WTC11 (cell line): ENCODE results near the gene SMIM38. TPM values are rescaled to one million over a fixed set of nuclear protein-coding genes. Genes with fewer than 3 reads are reported as not detected.

Experiments used
- ATAC-seq: fragments of 200-7000 bp; cut with Tn5 transposase; 2 replicates; pipeline ENCODE4 v1.10.0; 2021; ENCODE audit warnings: mild to moderate bottlenecking, moderate library complexity
- CTCF ChIA-PET: fragments of 300-600 bp; sonication (Branson Sonifier 250); formaldehyde crosslinking; loops from one replicate; lab custom pipeline; 2021; ENCODE audit warnings: antibody characterized with exemption; lab: Charles Lee
- POLR2A ChIA-PET: fragments of 350-600 bp; sonication (Branson Sonifier 250); formaldehyde crosslinking; loops from one replicate; lab custom pipeline; 2021; ENCODE audit warnings: antibody characterized with exemption; lab: Charles Lee
- DNase-seq: peaks from one replicate; pipeline ENCODE4 v3.0.0; 2021; ENCODE audit warnings: low spot score
- H3K27ac Mint-ChIP-seq: 2 replicates; pipeline ENCODE4 v1.8.0; 2021; ENCODE audit warnings: mixed read lengths
- H3K27me3 Mint-ChIP-seq: 2 replicates; pipeline ENCODE4 v1.8.0; 2021; ENCODE audit warnings: low read depth, mild to moderate bottlenecking, moderate library complexity, mixed read lengths
- H3K36me3 Mint-ChIP-seq: 2 replicates; pipeline ENCODE4 v1.8.0; 2021; ENCODE audit warnings: mixed read lengths
- H3K4me1 Mint-ChIP-seq: 2 replicates; pipeline ENCODE4 v1.8.0; 2022; ENCODE audit warnings: mixed read lengths
- H3K4me3 Mint-ChIP-seq: 2 replicates; pipeline ENCODE4 v1.8.0; 2021; ENCODE audit warnings: mild to moderate bottlenecking, moderate library complexity, mixed read lengths
- H3K9me3 Mint-ChIP-seq: 2 replicates; pipeline ENCODE4 v1.8.0; 2021; ENCODE audit warnings: mixed read lengths
- AR ChIP-seq: fragments of 250-450 bp; sonication (Bioruptor Pico); IDR thresholded peaks from 2 replicates; pipeline ENCODE4 v1.9.0; 2021; ENCODE audit warnings: mild to moderate bottlenecking
- CBFB ChIP-seq: sonication (generic); formaldehyde crosslinking; IDR thresholded peaks from 2 replicates; pipeline ENCODE4 v1.8.1; 2022; ENCODE audit warnings: mild to moderate bottlenecking, low read depth, missing genetic modification reagents
- E2F5 ChIP-seq: sonication (generic); formaldehyde crosslinking; IDR thresholded peaks from 2 replicates; pipeline ENCODE4 v1.8.1; 2022; ENCODE audit warnings: mild to moderate bottlenecking, moderate library complexity, missing genetic modification reagents
- ELF4 ChIP-seq: sonication (generic); formaldehyde crosslinking; IDR thresholded peaks from 2 replicates; pipeline ENCODE4 v1.8.1; 2022; ENCODE audit warnings: low read depth, mild to moderate bottlenecking, moderate library complexity, missing genetic modification reagents
- ERG ChIP-seq: fragments of 250-450 bp; sonication (Bioruptor Pico); IDR thresholded peaks from 2 replicates; pipeline ENCODE4 v1.8.0; 2021; ENCODE audit warnings: mild to moderate bottlenecking
- ESRRA ChIP-seq: sonication (generic); formaldehyde crosslinking; IDR thresholded peaks from 2 replicates; pipeline ENCODE4 v1.8.1; 2022; ENCODE audit warnings: mild to moderate bottlenecking, missing genetic modification reagents, borderline replicate concordance
- ETV6 ChIP-seq: sonication (generic); formaldehyde crosslinking; IDR thresholded peaks from 2 replicates; pipeline ENCODE4 v1.8.1; 2022; ENCODE audit warnings: mild to moderate bottlenecking, missing genetic modification reagents
- FOXK1 ChIP-seq: sonication (generic); formaldehyde crosslinking; IDR thresholded peaks from 2 replicates; pipeline ENCODE4 v1.8.0; 2022; ENCODE audit warnings: mild to moderate bottlenecking, moderate library complexity, missing genetic modification reagents
- GTF2I ChIP-seq: fragments of 250-450 bp; sonication (Bioruptor Pico); conservative IDR thresholded peaks from 2 replicates; pipeline ENCODE4 v1.4.0; 2021; ENCODE audit warnings: mild to moderate bottlenecking
- HMGA2 ChIP-seq: fragments of 250-450 bp; sonication (Bioruptor Pico); IDR thresholded peaks from 2 replicates; pipeline ENCODE4 v1.4.0; 2021; ENCODE audit warnings: mild to moderate bottlenecking, moderate library complexity
- HMGXB4 ChIP-seq: sonication (generic); formaldehyde crosslinking; IDR thresholded peaks from 2 replicates; pipeline ENCODE4 v1.8.1; 2023; ENCODE audit warnings: mild to moderate bottlenecking, moderate library complexity, missing genetic modification reagents
- KAT7 ChIP-seq: sonication (generic); formaldehyde crosslinking; IDR thresholded peaks from 2 replicates; pipeline ENCODE4 v1.8.1; 2023; ENCODE audit warnings: missing genetic modification reagents, mild to moderate bottlenecking, borderline replicate concordance
- MAX ChIP-seq: sonication (generic); formaldehyde crosslinking; IDR thresholded peaks from 2 replicates; pipeline ENCODE4 v1.8.0; 2022; ENCODE audit warnings: mild to moderate bottlenecking, missing genetic modification reagents
- NFATC4 ChIP-seq: fragments of 250-450 bp; sonication (Bioruptor Pico); IDR thresholded peaks from 2 replicates; pipeline ENCODE4 v1.9.0; 2021; ENCODE audit warnings: mild to moderate bottlenecking
- NR1H2 ChIP-seq: sonication (generic); formaldehyde crosslinking; IDR thresholded peaks from 2 replicates; pipeline ENCODE4 v1.9.0; 2021; ENCODE audit warnings: mild to moderate bottlenecking, moderate library complexity, missing genetic modification reagents
- NR2C2 ChIP-seq: sonication (generic); formaldehyde crosslinking; IDR thresholded peaks from 2 replicates; pipeline ENCODE4 v1.8.0; 2022; ENCODE audit warnings: mild to moderate bottlenecking, missing genetic modification reagents
- PRRX2 ChIP-seq: fragments of 250-450 bp; sonication (Bioruptor Pico); IDR thresholded peaks from 2 replicates; pipeline ENCODE4 v1.8.0; 2021; ENCODE audit warnings: mild to moderate bottlenecking
- RELA ChIP-seq: sonication (generic); formaldehyde crosslinking; IDR thresholded peaks from 2 replicates; pipeline ENCODE4 v1.8.1; 2022; ENCODE audit warnings: missing genetic modification reagents, mild to moderate bottlenecking, borderline replicate concordance
- SOX15 ChIP-seq: fragments of 250-450 bp; sonication (Bioruptor Pico); IDR thresholded peaks from 2 replicates; pipeline ENCODE4 v1.9.0; 2021; ENCODE audit warnings: mild to moderate bottlenecking
- TEAD1 ChIP-seq: sonication (generic); formaldehyde crosslinking; IDR thresholded peaks from 2 replicates; pipeline ENCODE4 v1.8.0; 2022; ENCODE audit warnings: mild to moderate bottlenecking, missing genetic modification reagents
- TEAD4 ChIP-seq: sonication (generic); formaldehyde crosslinking; IDR thresholded peaks from 2 replicates; pipeline ENCODE4 v1.8.0; 2022; ENCODE audit warnings: mild to moderate bottlenecking, missing genetic modification reagents
- USF1 ChIP-seq: sonication (generic); formaldehyde crosslinking; IDR thresholded peaks from 2 replicates; pipeline ENCODE4 v1.8.0; 2022; ENCODE audit warnings: mild to moderate bottlenecking, missing genetic modification reagents
- ZMAT4 ChIP-seq: fragments of 250-450 bp; sonication (Bioruptor Pico); IDR thresholded peaks from 2 replicates; pipeline ENCODE4 v1.9.0; 2021; ENCODE audit warnings: mild to moderate bottlenecking
- ZNF121 ChIP-seq: sonication (generic); formaldehyde crosslinking; IDR thresholded peaks from 2 replicates; pipeline ENCODE4 v1.8.0; 2023; ENCODE audit warnings: missing genetic modification reagents
- ZNF219 ChIP-seq: sonication (generic); formaldehyde crosslinking; IDR thresholded peaks from 2 replicates; pipeline ENCODE4 v1.8.0; 2023; ENCODE audit warnings: missing genetic modification reagents, mild to moderate bottlenecking, borderline replicate concordance
- ZNF263 ChIP-seq: sonication (generic); formaldehyde crosslinking; IDR thresholded peaks from 2 replicates; pipeline ENCODE4 v1.8.1; 2022; ENCODE audit warnings: low read depth, mild to moderate bottlenecking, moderate library complexity, missing genetic modification reagents
- ZNF317 ChIP-seq: sonication (generic); formaldehyde crosslinking; IDR thresholded peaks from 2 replicates; pipeline ENCODE4 v1.8.1; 2023; ENCODE audit warnings: low read depth, mild to moderate bottlenecking, moderate library complexity, missing genetic modification reagents, borderline replicate concordance
- ZNF396 ChIP-seq: fragments of 250-450 bp; sonication (Bioruptor Pico); IDR thresholded peaks from 2 replicates; pipeline ENCODE4 v1.8.0; 2021; ENCODE audit warnings: mild to moderate bottlenecking, moderate library complexity, borderline replicate concordance
- ZNF416 ChIP-seq: fragments of 250-450 bp; sonication (Bioruptor Pico); IDR thresholded peaks from 2 replicates; pipeline ENCODE4 v1.9.0; 2021; ENCODE audit warnings: mild to moderate bottlenecking, inconsistent platforms
- total RNA-seq: library from RNA; stranded (reverse); gene quantifications from 3 replicates; pipeline ENCODE4 v1.2.3, GENCODE V29; 2021

SMIM38 gene
- total RNA-seq, 1 experiment from 2014 or later, result 0.39 TPM

- Mint-ChIP-seq H3K4me1 (no peaks in the 10 kb centered on the region), H3K9me3 (peaks cover 34% of the 10 kb centered on the region), H3K27me3 (peaks cover 3% of the 10 kb centered on the region), H3K4me3 (no peak overlapping the region), H3K36me3 (peaks cover 26% of the 10 kb centered on the region), H3K27ac (no peak overlapping the region)
- POLR2A ChIA-PET, result no interaction called here
- TF ChIP-seq AR (CRISPR knock-in tag), result no peak
- TF ChIP-seq HMGXB4, result no peak
- no peak for TF ChIP-seq PRRX2 (CRISPR knock-in tag)
- TF ChIP-seq ZNF121 (CRISPR knock-in tag), result no peak
- TF ChIP-seq USF1 (CRISPR knock-in tag), result no peak
- no peak for TF ChIP-seq CBFB (CRISPR knock-in tag)
- TF ChIP-seq ESRRA (CRISPR knock-in tag), result no peak
- TF ChIP-seq ZNF416 (CRISPR knock-in tag), result no peak
- TF ChIP-seq RELA (CRISPR knock-in tag), result no peak
- no peak for TF ChIP-seq HMGA2 (CRISPR knock-in tag)
- TF ChIP-seq NR2C2 (CRISPR knock-in tag), result no peak
- no peak for TF ChIP-seq TEAD1 (CRISPR knock-in tag)
- TF ChIP-seq GTF2I (CRISPR knock-in tag), result no peak
- no peak for TF ChIP-seq MAX (CRISPR knock-in tag)
- no peak for TF ChIP-seq SOX15
- TF ChIP-seq ZNF317 (CRISPR knock-in tag), result no peak
- DNase-seq (no peak), ATAC-seq (no peak)
- CTCF ChIA-PET, result interaction anchor here (1.7 kb wide), 1 partner anchor 22 kb away, joined by 5 read pairs; no protein-coding TSS in a partner anchor
Observed at GRCh38 chr11:69109101-69109500, 46.6 kb upstream of the SMIM38 start.

GRCh38 chr11:69110451-69110850 is 45.3 kb upstream of the SMIM38 start:
- ChIA-PET POLR2A (interaction anchor here (0.6 kb wide), 1 partner anchor 118 kb away, joined by 4 read pairs; no protein-coding TSS in a partner anchor), CTCF (interaction anchor here (1.7 kb wide), 1 partner anchor 21 kb away, joined by 5 read pairs; no protein-coding TSS in a partner anchor)
- TF ChIP-seq ZNF396 (no peak), SOX15 (no peak), NR1H2 (CRISPR knock-in tag) (no peak), KAT7 (CRISPR knock-in tag) (no peak), ELF4 (CRISPR knock-in tag) (no peak), GTF2I (CRISPR knock-in tag) (no peak), ZNF263 (CRISPR knock-in tag) (no peak), ZNF219 (CRISPR knock-in tag) (no peak), TEAD4 (CRISPR knock-in tag) (no peak), E2F5 (CRISPR knock-in tag) (no peak), FOXK1 (CRISPR knock-in tag) (no peak), ZNF317 (CRISPR knock-in tag) (no peak), ETV6 (CRISPR knock-in tag) (no peak), NFATC4 (no peak), ERG (CRISPR knock-in tag) (no peak), ZMAT4 (no peak)

More at GRCh38 chr11:69110451-69110850, 45.3 kb upstream of the SMIM38 start:
- ATAC-seq (no peak), DNase-seq (no peak)
- Mint-ChIP-seq H3K27ac (no peak overlapping the region), H3K36me3 (peaks cover 26% of the 10 kb centered on the region), H3K4me1 (no peaks in the 10 kb centered on the region), H3K4me3 (no peak overlapping the region), H3K27me3 (peaks cover 3% of the 10 kb centered on the region), H3K9me3 (peaks cover 34% of the 10 kb centered on the region)
